Panc1 (cell line): Measurements from ENCODE around the gene FGGY. TPM values are rescaled to one million over a fixed set of nuclear protein-coding genes. Genes with fewer than 3 reads are reported as not detected.

Experiments used
- ATAC-seq: fragments of 200-7000 bp; cut with Tn5 transposase; 2 replicates; pipeline ENCODE4 v1.9.1; 2020; ENCODE audit warnings: mild to moderate bottlenecking, moderate library complexity
- BruUV-seq: library from RNA; stranded (reverse); fragments of 400-500 nt; replicated peaks from 2 replicates; lab custom pipeline; 2021; lab: Mats Ljungman, UMichigan
- CTCF ChIA-PET: fragments of 300-600 bp; sonication (Branson Sonifier 250); formaldehyde crosslinking; loops from one replicate; lab custom pipeline; 2022; ENCODE audit warnings: antibody characterized with exemption; lab: Charles Lee
- POLR2A ChIA-PET: fragments of 300-600 bp; sonication (Branson Sonifier 250); formaldehyde crosslinking; loops from one replicate; lab custom pipeline; 2022; ENCODE audit warnings: antibody characterized with exemption; lab: Charles Lee
- DNase-seq: peaks from one replicate; pipeline ENCODE4 v3.0.0-alpha.2; 2010; ENCODE audit warnings: low read depth, low spot score
- H3K27ac ChIP-seq: 2 replicates; pipeline ENCODE4 v1.5.1; 2011; ENCODE audit warnings: mild to moderate bottlenecking, low read length, inconsistent platforms
- H3K27me3 ChIP-seq: fragments of 200-500 bp; sonication (Bioruptor generic); 2 replicates; pipeline ENCODE4 v1.6.0; 2014; ENCODE audit warnings: low read length, inconsistent platforms; ENCODE audit not compliant: control insufficient read depth, insufficient read depth
- H3K36me3 ChIP-seq: fragments of 200-500 bp; sonication (Bioruptor generic); 2 replicates; pipeline ENCODE4 v1.5.1; 2014; ENCODE audit warnings: inconsistent platforms, mild to moderate bottlenecking, low read length, moderate library complexity; ENCODE audit not compliant: control insufficient read depth, insufficient read depth
- H3K4me1 ChIP-seq: 2 replicates; pipeline ENCODE4 v1.5.1; 2011; ENCODE audit warnings: inconsistent platforms, mild to moderate bottlenecking, low read length, moderate library complexity; ENCODE audit not compliant: control insufficient read depth, insufficient read depth
- H3K4me3 ChIP-seq, 2 experiments: 2 replicates each; pipeline ENCODE4 v1.5.1; 2011 to 2012; ENCODE audit warnings: low read depth in 2 of 2, low read length in 2 of 2, mild to moderate bottlenecking in 2 of 2, inconsistent platforms in 1 of 2, moderate library complexity in 1 of 2
- H3K9me3 ChIP-seq: fragments of 200-500 bp; sonication (Bioruptor generic); 2 replicates; pipeline ENCODE4 v1.5.1; 2014; ENCODE audit warnings: low read depth, mild to moderate bottlenecking, inconsistent platforms, low read length, moderate library complexity; ENCODE audit not compliant: control insufficient read depth, insufficient read depth
- POLR2AphosphoS5 ChIP-seq: IDR thresholded peaks from 2 replicates; pipeline ENCODE4 v1.6.1; 2012; ENCODE audit warnings: mild to moderate bottlenecking, low read depth, low read length, moderate library complexity
- SIN3A ChIP-seq: IDR thresholded peaks from 2 replicates; pipeline ENCODE4 v1.6.1; 2012; ENCODE audit warnings: low read depth, mild to moderate bottlenecking, low read length, moderate library complexity, borderline replicate concordance; ENCODE audit not compliant: insufficient read depth
- TCF7L2 ChIP-seq: IDR thresholded peaks from 2 replicates; pipeline ENCODE4 v1.6.1; 2011; ENCODE audit warnings: mild to moderate bottlenecking, low read depth, low read length, inconsistent platforms
- in situ Hi-C: cut with HindIII; loops from 2 replicates; pipeline ENCODE4 v1.10.0; 2016; ENCODE audit warnings: low sequenced_read_pairs, low pct_unique_long_range_greater_than_20kb
- intact Hi-C: fragments of 100-400 bp; cut with micrococcal nuclease; formaldehyde crosslinking; loops from one replicate; pipeline ENCODE4 v1.10.0; 2022; ENCODE audit not compliant: unreplicated experiment
- total RNA-seq: library from RNA; stranded (reverse); gene quantifications from one replicate; pipeline ENCODE4 v1.2.1, GENCODE V29; 2021; ENCODE audit not compliant: unreplicated experiment
- TF ChIP-seq, protein P1 (sequence below), 2 experiments: IDR thresholded peaks; 2 replicates each; pipeline ENCODE4 v1.6.1; 2011 to 2012; ENCODE audit warnings: low read depth in 2 of 2, control low read depth in 1 of 2, low read length in 1 of 2, mild to moderate bottlenecking in 1 of 2, moderate library complexity in 1 of 2; ENCODE audit not compliant: insufficient read depth in 1 of 2
- TF ChIP-seq, protein P2 (sequence below): fragments of 450-650 bp; IDR thresholded peaks from 2 replicates; pipeline ENCODE4 v1.5.1; 2017; ENCODE audit warnings: mild to moderate bottlenecking

FGGY gene
- total RNA-seq, 1 experiment from 2014 or later: 15.5 TPM

DNA sequence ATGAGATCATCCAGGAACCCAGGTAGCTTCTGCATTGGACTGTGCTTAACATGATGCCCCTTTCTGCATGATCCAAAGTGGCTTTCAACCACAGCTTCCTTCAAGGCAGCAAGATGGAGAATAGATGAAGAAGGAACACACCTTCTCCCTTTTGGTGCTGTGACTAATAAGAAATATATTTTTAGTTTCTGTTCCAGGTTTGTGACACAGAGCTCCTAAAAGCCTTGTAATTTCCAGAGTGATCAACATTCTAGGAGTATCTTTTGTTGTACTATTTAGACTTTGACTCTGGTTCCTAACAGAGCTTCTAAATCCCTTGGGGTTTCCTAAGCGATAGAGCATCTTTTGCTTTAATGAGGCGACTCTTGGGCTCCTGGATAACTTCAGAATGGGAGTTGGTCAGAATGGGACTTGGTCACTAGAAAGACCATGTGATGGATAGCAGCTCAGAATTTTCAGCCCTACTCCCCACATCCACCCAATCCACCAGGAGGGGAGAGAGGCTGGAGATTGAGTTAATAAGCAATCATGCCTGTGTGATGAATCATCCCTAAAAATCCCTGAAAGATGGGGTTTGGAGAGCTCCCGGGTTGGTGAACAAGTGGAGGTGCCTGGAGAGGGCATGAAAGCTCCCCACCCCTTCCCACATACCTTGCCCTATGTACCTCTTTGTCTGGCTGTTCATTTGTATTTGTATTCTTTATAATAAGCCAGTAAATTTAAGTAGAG, 134.8 kb downstream of the FGGY start:
- in situ Hi-C loops (no loop called here), intact Hi-C loops (no loop called here)
- DNase-seq (no peak), ATAC-seq (no peak)
- Histone ChIP-seq H3K4me3 (no peak overlapping the region), H3K27me3 (no peaks in the 10 kb centered on the region), H3K4me1 (peaks cover 3% of the 10 kb centered on the region; the same call in 1 of the 2 replicates), H3K36me3 (no peaks in the 10 kb centered on the region), H3K9me3 (no peaks in the 10 kb centered on the region), H3K27ac (no peak overlapping the region)
- ChIA-PET POLR2A (no interaction called here), CTCF (no interaction called here)
- BruUV-seq: no TSS peak
- TF ChIP-seq, protein P1, sequence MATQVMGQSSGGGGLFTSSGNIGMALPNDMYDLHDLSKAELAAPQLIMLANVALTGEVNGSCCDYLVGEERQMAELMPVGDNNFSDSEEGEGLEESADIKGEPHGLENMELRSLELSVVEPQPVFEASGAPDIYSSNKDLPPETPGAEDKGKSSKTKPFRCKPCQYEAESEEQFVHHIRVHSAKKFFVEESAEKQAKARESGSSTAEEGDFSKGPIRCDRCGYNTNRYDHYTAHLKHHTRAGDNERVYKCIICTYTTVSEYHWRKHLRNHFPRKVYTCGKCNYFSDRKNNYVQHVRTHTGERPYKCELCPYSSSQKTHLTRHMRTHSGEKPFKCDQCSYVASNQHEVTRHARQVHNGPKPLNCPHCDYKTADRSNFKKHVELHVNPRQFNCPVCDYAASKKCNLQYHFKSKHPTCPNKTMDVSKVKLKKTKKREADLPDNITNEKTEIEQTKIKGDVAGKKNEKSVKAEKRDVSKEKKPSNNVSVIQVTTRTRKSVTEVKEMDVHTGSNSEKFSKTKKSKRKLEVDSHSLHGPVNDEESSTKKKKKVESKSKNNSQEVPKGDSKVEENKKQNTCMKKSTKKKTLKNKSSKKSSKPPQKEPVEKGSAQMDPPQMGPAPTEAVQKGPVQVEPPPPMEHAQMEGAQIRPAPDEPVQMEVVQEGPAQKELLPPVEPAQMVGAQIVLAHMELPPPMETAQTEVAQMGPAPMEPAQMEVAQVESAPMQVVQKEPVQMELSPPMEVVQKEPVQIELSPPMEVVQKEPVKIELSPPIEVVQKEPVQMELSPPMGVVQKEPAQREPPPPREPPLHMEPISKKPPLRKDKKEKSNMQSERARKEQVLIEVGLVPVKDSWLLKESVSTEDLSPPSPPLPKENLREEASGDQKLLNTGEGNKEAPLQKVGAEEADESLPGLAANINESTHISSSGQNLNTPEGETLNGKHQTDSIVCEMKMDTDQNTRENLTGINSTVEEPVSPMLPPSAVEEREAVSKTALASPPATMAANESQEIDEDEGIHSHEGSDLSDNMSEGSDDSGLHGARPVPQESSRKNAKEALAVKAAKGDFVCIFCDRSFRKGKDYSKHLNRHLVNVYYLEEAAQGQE (IDR thresholded peaks at IDR 0.05; ENCODE audit: insufficient read depth in 1 of 2, low read depth in 2 of 2, low read length in 1 of 2): no peak
- TF ChIP-seq, protein P2, sequence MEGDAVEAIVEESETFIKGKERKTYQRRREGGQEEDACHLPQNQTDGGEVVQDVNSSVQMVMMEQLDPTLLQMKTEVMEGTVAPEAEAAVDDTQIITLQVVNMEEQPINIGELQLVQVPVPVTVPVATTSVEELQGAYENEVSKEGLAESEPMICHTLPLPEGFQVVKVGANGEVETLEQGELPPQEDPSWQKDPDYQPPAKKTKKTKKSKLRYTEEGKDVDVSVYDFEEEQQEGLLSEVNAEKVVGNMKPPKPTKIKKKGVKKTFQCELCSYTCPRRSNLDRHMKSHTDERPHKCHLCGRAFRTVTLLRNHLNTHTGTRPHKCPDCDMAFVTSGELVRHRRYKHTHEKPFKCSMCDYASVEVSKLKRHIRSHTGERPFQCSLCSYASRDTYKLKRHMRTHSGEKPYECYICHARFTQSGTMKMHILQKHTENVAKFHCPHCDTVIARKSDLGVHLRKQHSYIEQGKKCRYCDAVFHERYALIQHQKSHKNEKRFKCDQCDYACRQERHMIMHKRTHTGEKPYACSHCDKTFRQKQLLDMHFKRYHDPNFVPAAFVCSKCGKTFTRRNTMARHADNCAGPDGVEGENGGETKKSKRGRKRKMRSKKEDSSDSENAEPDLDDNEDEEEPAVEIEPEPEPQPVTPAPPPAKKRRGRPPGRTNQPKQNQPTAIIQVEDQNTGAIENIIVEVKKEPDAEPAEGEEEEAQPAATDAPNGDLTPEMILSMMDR: no peak
- TF ChIP-seq TCF7L2 (no peak), POLR2AphosphoS5 (no peak)

DNA sequence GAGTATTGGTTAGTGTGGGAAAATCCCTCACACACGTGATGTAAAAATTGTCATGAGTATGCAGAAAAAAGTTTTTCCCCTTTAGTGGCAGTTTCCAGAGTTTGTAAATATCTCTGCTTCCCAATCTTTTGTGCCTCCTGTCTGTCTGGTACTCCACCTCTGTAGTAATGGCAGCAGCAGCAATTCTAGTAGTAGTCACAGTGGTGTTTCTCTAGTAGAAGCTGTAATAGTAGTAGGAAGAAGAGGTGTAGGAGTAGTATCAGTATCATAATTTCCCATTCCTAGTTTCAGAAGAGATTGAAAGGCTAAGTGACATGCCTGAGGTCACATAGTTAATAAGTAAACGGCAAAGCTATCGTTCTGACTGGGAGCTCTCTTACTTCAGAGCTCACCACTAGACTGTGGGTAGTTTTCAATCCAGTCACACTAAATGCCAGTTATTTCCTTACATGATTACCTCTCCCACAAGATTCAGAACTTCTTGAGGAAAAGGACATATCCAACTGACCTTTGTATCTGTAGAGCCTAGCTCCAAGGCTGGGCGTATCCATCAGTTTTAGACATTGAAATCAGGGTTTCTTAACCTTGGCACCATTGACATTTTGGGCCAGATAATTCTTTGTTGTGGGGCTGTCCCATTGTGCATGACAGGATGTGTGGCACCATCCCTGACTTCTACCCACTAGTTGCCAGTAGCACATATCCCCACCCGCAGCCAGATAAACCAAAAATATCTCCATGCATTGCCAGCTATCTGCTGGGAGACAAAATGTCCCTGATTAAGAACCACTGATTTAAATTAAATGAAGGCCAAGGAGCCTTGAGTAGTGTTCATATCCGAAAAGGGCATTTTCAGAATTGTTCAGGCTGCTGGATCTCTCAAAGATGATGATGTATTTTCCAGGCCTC, 135.9 kb downstream of the FGGY start:
- no TSS peak for BruUV-seq
- H3K36me3 ChIP-seq: no peaks in the 10 kb centered on the region
- TF ChIP-seq, protein P1 (IDR thresholded peaks at IDR 0.05; ENCODE audit: insufficient read depth in 1 of 2, low read depth in 2 of 2, low read length in 1 of 2): no peak
- TF ChIP-seq, protein P2: no peak
- TF ChIP-seq TCF7L2 (no peak), SIN3A (no peak), POLR2AphosphoS5 (no peak)
- no peak overlapping the region for H3K4me3 ChIP-seq
- in situ Hi-C loops: no loop called here
- CTCF ChIA-PET: no interaction called here
- intact Hi-C loops: no loop called here
- POLR2A ChIA-PET: no interaction called here
- no peaks in the 10 kb centered on the region for H3K9me3 ChIP-seq
- DNase-seq: no peak
- no peak for ATAC-seq
- H3K27me3 ChIP-seq: no peaks in the 10 kb centered on the region
- H3K27ac ChIP-seq: no peak overlapping the region
- no peaks in the 10 kb centered on the region for H3K4me1 ChIP-seq
